Adipocyte (in vitro differentiated cells): ENCODE data around the gene FXYD6.

Experiments
- DNase-seq: peaks from one replicate; pipeline ENCODE4 v3.0.0-alpha.2; 2015; ENCODE audit warnings: low read depth
- H3K27me3 ChIP-seq: replicated peaks from 2 replicates; pipeline ENCODE4 v1.7.0; 2013; ENCODE audit warnings: mild to moderate bottlenecking, low read length, moderate library complexity; ENCODE audit not compliant: control insufficient read depth, insufficient read depth
- H3K36me3 ChIP-seq: 2 replicates; pipeline ENCODE4 v1.7.0; 2013; ENCODE audit warnings: low read length, mild to moderate bottlenecking, moderate library complexity; ENCODE audit not compliant: control insufficient read depth, insufficient read depth, severe bottlenecking
- H3K4me1 ChIP-seq: 2 replicates; pipeline ENCODE4 v1.7.0; 2013; ENCODE audit warnings: mild to moderate bottlenecking, low read length, moderate library complexity; ENCODE audit not compliant: control insufficient read depth, insufficient read depth
- H3K4me3 ChIP-seq: 2 replicates; pipeline ENCODE4 v1.7.0; 2013; ENCODE audit warnings: mild to moderate bottlenecking, low read length, moderate library complexity
- H3K9ac ChIP-seq: 2 replicates; pipeline ENCODE4 v1.7.0; 2013; ENCODE audit warnings: mild to moderate bottlenecking, low read length, moderate library complexity
- H3K9me3 ChIP-seq: 2 replicates; pipeline ENCODE4 v1.7.0; 2013; ENCODE audit warnings: mild to moderate bottlenecking, low read length, moderate library complexity; ENCODE audit not compliant: control insufficient read depth

The FXYD6 gene

DNA sequence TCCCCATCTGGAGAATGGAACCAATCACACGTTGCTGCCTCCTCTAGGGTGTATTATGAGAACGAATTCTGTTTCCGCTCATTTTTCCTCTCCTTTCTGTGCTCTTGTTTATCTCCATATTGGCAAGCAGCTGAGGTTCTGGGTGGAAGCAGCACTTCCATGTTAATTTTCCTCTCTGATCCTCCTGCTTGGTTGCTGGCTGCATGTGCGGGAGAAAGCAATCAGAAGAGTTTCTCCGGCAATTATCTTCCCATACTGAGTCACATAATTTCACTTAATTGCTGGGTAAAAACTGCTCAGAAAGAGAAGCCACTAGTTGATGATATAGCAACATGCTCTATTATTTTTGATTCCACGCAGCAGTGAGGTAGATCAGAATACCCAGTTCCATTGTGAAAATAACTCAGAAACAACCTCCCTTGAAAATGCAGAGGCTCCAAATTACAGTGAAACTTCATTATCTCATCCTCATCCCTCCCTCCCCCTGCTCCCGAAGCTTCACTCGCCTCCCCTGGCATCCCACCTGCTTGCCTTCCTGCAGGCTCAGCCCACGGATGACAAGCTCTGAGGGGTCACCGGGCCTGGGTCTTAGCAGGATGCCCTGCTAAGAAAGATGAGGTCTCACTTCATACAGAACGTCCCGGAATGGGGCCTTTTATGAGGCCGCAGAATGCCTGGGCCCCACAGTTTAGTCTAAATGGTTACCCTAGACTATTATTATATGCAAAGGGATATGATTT is 20.4 kb downstream of the FXYD6 start:
- Histone ChIP-seq H3K27me3 (peaks cover 10% of the 10 kb centered on the region), H3K4me3 (no peak overlapping the region), H3K4me1 (no peaks in the 10 kb centered on the region), H3K9ac (no peak overlapping the region), H3K36me3 (no peaks in the 10 kb centered on the region), H3K9me3 (peaks cover 20% of the 10 kb centered on the region)
- no peak for DNase-seq

DNA sequence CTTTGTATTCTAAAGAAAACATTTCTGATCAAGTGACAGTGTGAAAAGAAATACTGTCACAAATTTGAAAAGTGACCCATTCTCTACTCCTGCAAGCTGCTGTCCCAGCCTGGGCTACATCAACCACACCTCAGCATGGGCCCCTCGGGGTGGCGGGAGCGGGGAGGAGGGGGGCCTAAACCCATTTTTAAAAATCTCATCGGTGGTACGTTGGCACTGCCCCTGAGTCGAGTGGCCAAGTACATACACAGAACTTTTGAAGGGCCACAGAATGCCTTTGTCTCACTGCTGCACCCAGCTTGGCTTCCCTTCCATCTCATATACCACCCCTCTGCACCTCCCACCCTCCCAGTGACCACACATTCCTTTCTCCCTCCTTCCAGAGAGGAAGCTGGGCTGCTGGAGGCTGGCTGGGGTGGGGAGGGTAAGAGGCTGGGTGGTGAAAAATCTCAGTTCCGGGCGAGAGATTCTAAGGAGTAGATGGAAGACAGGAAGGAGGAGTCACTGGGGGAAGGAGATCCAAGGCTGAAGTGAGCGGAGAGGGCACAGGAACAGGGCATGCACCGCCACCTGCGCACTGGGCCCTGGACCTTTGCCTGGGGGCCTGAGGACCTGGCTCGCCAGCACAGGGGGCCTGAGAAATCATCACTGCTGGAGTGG is 21.1 kb downstream of the FXYD6 start:
- no peak for DNase-seq
- H3K4me1 ChIP-seq = no peaks in the 10 kb centered on the region
- peaks cover 20% of the 10 kb centered on the region for H3K9me3 ChIP-seq
- H3K9ac ChIP-seq = no peak overlapping the region
- H3K27me3 ChIP-seq = peaks cover 7% of the 10 kb centered on the region
- H3K4me3 ChIP-seq = no peak overlapping the region
- no peaks in the 10 kb centered on the region for H3K36me3 ChIP-seq

DNA sequence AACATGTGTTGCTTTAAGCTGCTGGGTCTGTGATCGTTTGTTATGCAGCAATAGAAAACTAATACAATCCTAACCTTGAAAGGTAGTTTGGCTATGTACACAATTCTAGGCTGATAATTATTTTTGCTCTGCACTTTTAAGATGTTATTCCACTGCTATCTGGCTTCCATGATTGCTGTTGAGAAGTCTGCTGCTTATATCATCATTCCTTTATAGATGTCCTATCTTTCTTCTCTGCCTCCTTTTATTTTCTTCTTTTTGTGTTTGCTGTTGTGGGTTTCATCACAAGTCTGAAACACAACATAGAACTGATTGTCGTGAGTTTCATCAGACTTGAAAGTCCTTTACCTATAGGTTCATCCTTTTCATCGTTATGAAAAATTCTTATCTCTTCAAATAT is 24.1 kb downstream of the FXYD6 start:
- Histone ChIP-seq H3K4me1 (no peaks in the 10 kb centered on the region), H3K27me3 (peaks cover 7% of the 10 kb centered on the region), H3K9me3 (peaks cover 20% of the 10 kb centered on the region), H3K36me3 (no peaks in the 10 kb centered on the region), H3K9ac (no peak overlapping the region), H3K4me3 (no peak overlapping the region)
- DNase-seq = no peak

DNA sequence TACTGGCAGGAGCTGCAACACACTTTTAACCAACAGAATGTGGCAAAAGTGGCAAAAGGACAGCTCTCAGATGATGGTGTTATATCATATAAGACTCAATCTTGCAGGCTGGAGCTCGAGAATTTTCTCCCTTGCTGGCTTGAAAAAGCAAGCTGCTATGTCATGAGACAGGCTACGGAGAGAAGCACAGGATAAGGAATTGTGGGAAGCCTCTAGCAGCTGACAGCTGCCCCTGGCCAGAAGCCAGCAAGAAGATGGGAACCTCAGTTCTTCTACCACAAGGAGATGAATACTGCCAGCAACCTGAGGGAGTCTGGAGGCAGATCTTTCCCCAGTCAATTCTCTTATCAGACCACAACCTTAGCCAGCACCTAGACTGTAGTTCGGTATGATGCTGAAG is 24.6 kb downstream of the FXYD6 start:
- H3K4me3 ChIP-seq = no peak overlapping the region
- H3K9me3 ChIP-seq = peaks cover 20% of the 10 kb centered on the region
- H3K27me3 ChIP-seq = peaks cover 7% of the 10 kb centered on the region
- H3K36me3 ChIP-seq = no peaks in the 10 kb centered on the region
- no peaks in the 10 kb centered on the region for H3K4me1 ChIP-seq
- H3K9ac ChIP-seq = no peak overlapping the region
- no peak for DNase-seq

DNA sequence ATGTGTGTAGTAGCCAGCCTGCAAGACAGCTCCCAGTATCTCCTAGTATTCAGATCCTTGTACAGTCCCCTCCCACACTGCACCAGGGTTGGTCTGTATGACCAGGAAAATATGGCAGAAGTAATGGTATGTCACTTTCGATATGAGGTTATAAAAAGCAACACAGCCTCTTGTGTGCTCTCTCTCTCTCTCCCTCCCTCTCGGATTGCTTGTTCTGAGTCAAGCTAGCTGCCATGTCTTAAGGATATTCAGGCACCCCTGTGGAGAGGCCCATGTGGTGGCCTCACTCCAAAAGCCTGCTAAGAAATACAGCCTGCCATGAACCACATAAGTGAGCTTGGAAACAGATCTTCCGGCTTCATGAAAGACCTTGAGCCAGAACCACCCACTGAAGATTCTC is 25.4 kb downstream of the FXYD6 start:
- Histone ChIP-seq H3K9me3 (peaks cover 20% of the 10 kb centered on the region), H3K9ac (no peak overlapping the region), H3K4me1 (no peaks in the 10 kb centered on the region), H3K4me3 (no peak overlapping the region), H3K27me3 (peaks cover 5% of the 10 kb centered on the region), H3K36me3 (no peaks in the 10 kb centered on the region)
- DNase-seq = no peak

DNA sequence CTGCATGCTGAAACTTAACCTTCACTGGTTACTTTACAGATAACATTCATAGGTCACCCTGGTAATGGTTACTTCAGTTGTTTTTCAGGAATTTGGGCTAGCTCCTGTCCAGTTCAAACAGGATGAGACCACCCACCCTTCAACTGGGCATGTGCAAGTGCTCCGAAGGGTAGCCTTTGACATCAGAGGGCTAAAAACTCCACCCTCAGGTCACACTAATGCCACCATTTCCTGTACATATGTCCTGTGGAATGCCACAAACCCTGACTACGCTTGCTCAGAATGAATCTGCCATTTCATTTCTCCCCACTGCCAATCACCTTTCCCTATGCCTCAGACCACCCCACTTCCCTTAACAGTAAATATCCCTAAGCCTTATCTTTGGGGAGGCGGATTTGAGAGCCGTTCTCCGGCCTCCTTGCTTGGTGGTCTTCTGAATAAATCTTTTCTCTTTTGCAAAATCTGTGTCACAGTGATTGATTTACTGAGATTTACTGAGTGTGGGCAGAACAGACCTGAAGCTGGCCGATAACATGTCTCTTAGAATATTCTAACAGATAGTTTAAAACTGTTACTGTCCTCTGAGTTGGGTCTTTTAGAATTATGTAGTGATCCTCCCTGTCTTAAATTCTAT is 26.6 kb downstream of the FXYD6 start:
- no peak for DNase-seq
- H3K27me3 ChIP-seq = no peaks in the 10 kb centered on the region
- H3K9ac ChIP-seq = no peak overlapping the region
- no peaks in the 10 kb centered on the region for H3K36me3 ChIP-seq
- no peak overlapping the region for H3K4me3 ChIP-seq
- H3K4me1 ChIP-seq = no peaks in the 10 kb centered on the region
- peaks cover 20% of the 10 kb centered on the region for H3K9me3 ChIP-seq

DNA sequence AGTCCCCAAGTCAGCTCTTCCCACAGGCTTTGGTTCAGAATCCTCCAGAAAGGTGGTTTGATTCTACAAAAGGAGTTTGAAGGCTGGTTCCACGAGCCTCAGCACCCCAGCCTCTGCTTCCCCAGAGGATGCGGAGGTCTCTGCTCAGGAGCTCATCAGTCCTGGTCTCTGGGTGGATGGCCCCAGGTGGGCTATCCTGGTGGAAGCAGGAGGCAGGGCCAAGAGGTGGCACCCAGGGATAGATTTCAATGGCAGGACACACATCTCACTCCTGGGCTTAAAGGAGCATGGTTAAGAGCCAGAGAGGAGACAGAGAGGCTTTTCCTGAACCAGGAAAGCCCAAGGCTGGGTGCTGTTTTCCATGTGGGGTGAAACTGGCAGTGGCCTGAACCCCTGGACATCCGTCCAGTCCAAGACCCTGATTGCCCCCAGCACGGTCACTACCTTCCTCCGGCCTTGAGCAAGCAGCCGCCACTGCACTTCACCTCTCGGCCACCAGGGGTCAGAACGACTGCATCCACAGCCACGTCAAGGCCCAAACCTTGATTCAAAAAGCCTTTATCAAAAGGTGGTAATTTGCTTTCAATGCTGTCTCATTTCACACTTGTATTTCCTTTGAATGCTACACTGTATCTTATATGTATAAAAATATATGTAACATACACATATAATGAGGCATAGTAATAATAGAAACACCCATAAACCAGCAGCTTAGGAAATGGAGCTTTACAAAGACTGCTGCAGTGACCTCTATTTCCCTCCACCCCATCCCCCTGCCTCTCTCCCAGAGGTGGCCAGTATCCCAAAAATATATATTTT is 32.6 kb downstream of the FXYD6 start:
- DNase-seq = peak; percentile 85
- peaks cover 2% of the 10 kb centered on the region for H3K4me1 ChIP-seq
- no peaks in the 10 kb centered on the region for H3K36me3 ChIP-seq
- no peak overlapping the region for H3K4me3 ChIP-seq
- no peak overlapping the region for H3K9ac ChIP-seq
- no peaks in the 10 kb centered on the region for H3K9me3 ChIP-seq
- peaks cover 27% of the 10 kb centered on the region for H3K27me3 ChIP-seq

DNA sequence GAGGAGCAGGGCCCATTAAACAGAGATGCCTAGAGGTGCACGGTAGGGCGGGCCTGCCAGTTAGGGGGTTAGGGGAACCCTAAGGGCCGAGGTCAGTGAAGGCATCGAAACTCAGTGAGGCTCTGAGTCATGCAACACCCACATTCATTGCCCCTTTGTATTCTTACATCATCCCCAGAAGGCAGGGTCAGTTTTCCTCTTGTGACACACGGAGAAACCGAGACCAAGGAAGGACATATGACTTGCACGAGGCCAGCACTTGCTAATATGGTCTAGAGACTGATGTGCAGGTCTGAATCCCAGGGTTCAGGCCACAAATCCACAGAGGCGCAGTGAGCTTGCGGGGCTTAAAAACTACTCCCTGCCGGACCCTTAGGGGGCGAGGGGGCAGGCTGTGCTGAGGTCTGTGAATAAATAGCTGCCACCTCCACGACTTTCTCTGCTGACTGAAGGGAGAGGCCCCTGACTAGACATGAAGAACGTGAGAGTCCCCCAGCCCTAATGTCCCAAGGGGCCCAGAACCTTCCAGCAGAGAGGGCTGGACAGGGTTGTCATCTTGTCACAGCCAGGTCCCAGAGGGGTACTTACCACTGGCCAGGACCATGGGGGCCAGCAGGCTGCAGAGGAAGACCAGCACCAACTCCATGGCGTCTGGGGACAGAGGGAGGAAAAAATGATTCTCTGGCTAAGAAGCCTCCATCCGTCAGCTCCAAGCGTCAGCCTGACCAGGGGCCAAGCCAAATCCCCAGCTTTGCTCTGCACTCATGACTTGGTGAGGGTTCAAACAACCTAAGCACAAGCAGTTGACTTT is 34.1 kb downstream of the FXYD6 start:
- H3K27me3 ChIP-seq = peaks cover 27% of the 10 kb centered on the region
- DNase-seq = no peak
- H3K9me3 ChIP-seq = no peaks in the 10 kb centered on the region
- no peak overlapping the region for H3K9ac ChIP-seq
- H3K4me1 ChIP-seq = peaks cover 2% of the 10 kb centered on the region
- no peaks in the 10 kb centered on the region for H3K36me3 ChIP-seq
- H3K4me3 ChIP-seq = no peak overlapping the region

DNA sequence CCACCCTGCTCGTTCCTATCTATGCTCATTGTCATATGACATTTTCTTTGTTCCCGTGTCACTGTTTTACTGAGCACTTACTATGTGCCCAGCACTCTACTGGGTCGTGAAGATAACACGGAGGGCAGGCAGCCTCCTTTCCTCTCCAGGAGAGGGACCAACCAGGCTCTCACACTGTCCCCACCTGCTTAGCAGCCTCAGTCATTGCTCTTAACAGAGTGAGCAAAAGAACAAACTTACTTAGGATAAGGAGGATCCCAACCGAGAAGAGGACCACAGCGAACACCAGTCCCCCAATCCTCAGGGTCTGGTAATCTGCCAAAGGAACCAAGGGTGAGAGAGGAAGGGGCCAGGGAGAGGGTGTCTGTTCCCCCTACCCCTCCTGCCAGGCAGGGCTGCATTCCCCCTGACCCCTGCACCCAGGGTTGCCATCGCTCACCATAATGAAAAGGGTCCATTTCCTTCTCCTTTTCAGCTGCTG is 34.9 kb downstream of the FXYD6 start:
- H3K27me3 ChIP-seq = peaks cover 34% of the 10 kb centered on the region
- DNase-seq = no peak
- H3K36me3 ChIP-seq = no peaks in the 10 kb centered on the region
- peaks cover 2% of the 10 kb centered on the region for H3K4me1 ChIP-seq
- H3K4me3 ChIP-seq = no peak overlapping the region
- H3K9me3 ChIP-seq = no peaks in the 10 kb centered on the region
- H3K9ac ChIP-seq = no peak overlapping the region

DNA sequence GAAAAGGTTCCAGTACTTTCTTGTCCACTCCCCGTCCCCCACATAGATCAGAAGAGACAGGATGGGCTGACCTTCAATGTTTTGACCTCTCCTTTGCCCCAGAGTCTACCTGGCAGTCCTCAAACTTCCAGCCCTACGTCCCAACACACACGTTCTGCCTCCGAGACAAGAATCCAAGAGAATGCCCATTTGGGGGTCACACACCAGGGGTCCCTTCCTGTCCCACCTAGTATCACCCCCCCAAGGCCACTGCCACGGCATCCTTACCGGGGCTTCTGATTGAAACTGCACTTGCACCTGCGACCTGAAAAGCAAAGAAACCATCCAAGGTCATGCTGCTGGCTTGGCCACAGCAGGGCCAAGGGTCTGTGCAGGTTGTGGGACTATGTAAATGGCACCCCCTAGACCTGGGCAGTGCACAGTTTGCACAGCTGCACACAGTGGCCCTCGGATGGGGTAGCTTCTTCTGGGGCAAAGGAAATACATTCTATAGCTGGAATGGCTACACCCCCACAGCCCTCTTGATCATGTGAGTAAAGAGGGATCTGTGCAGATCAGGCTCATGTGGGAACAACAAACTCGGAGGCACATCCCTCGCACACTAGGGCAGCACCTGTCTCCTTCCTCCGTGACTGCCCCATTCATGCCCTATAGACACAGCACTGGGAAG is 35.4 kb downstream of the FXYD6 start:
- Histone ChIP-seq H3K27me3 (peaks cover 34% of the 10 kb centered on the region), H3K9ac (no peak overlapping the region), H3K36me3 (no peaks in the 10 kb centered on the region), H3K9me3 (no peaks in the 10 kb centered on the region), H3K4me3 (no peak overlapping the region), H3K4me1 (peaks cover 2% of the 10 kb centered on the region)
- no peak for DNase-seq
